ENCODE data around the gene PECR.
A peak's percentile ranks its signal among the peaks of the same experiment; 100 is the strongest.
"Not testable (repeated sequence)": the region's sequence is repeated elsewhere in the genome, so short reads cannot be mapped to it uniquely, and the experiment has no call there.

Gene PECR

GRCh38 chr2:216103213-216103612 is 21.6 kb upstream of the PECR start:
- DNase-seq = no peak

GRCh38 chr2:216101109-216101508 is 19.5 kb upstream of the PECR start:
- no peak for DNase-seq

- DNase-seq = no peak
Observed at GRCh38 chr2:216098421-216099334, 17.1 kb upstream of the PECR start.

GRCh38 chr2:216094701-216095100 is 13.1 kb upstream of the PECR start:
- DNase-seq = no peak

GRCh38 chr2:216092646-216093045 is 11.0 kb upstream of the PECR start:
- DNase-seq = no peak

- no peak for DNase-seq
Observed at GRCh38 chr2:216090369-216090786, 8.8 kb upstream of the PECR start.

GRCh38 chr2:216086207-216086893 is 4.7 kb upstream of the PECR start:
- DNase-seq = no peak

GRCh38 chr2:216084547-216084946 is 2.9 kb upstream of the PECR start:
- DNase-seq = no peak

GRCh38 chr2:216083464-216084281 is 2.1 kb upstream of the PECR start:
- DNase-seq = peak; percentile 92

GRCh38 chr2:216082805-216083204 is 1.2 kb upstream of the PECR start:
- peak; percentile 77 for DNase-seq

- no peak for DNase-seq
Observed at GRCh38 chr2:216082117-216082711, 605 bp upstream of the PECR start.

- DNase-seq = no peak
Observed at GRCh38 chr2:216081012-216081411, 597 bp downstream of the PECR start.

- not testable (repeated sequence) for DNase-seq
Observed at GRCh38 chr2:216080048-216080447, 1.6 kb downstream of the PECR start.

- no peak for DNase-seq
Observed at GRCh38 chr2:216078776-216079175, 2.8 kb downstream of the PECR start.

GRCh38 chr2:216075510-216076485 is 5.8 kb downstream of the PECR start:
- DNase-seq = no peak

GRCh38 chr2:216074794-216075193 is 6.8 kb downstream of the PECR start:
- no peak for DNase-seq

GRCh38 chr2:216074380-216074779 is 7.2 kb downstream of the PECR start:
- no peak for DNase-seq

- DNase-seq = no peak
Observed at GRCh38 chr2:216073773-216074172, 7.8 kb downstream of the PECR start.

- no peak for DNase-seq
Observed at GRCh38 chr2:216072473-216072872, 9.1 kb downstream of the PECR start.

GRCh38 chr2:216071111-216071851 is 10.3 kb downstream of the PECR start:
- DNase-seq = peak; percentile 49

- no peak for DNase-seq
Observed at GRCh38 chr2:216070195-216070594, 11.4 kb downstream of the PECR start.

All from NCI-H1694 (cell line).